Epithelial cell of esophagus (primary cell): ENCODE data around the gene ZBTB39.

Experiments used
- DNase-seq: peaks from one replicate; pipeline ENCODE4 v3.0.0; 2010; ENCODE audit warnings: low read depth
- H3K4me3 ChIP-seq: 2 replicates; pipeline ENCODE4 v1.5.1; 2011; ENCODE audit warnings: mild to moderate bottlenecking, low read length, control low read depth
- CTCF ChIP-seq: IDR thresholded peaks from 2 replicates; pipeline ENCODE4 v1.5.1; 2011; ENCODE audit warnings: low read depth, mild to moderate bottlenecking, low read length, control low read depth, inconsistent platforms; ENCODE audit not compliant: insufficient read depth; ENCODE audit errors: missing control alignments

ZBTB39 gene

GRCh38 chr12:56993346-56993745, 13.0 kb downstream of the ZBTB39 start:
- DNase-seq: no peak
- no peak overlapping the region for H3K4me3 ChIP-seq
- TF ChIP-seq CTCF: no peak

GRCh38 chr12:56991319-56992246, 14.8 kb downstream of the ZBTB39 start:
- no peak overlapping the region for H3K4me3 ChIP-seq
- no peak for TF ChIP-seq CTCF
- no peak for DNase-seq

- DNase-seq: no peak
- no peak for TF ChIP-seq CTCF
- H3K4me3 ChIP-seq: no peak overlapping the region
Observed at GRCh38 chr12:56990648-56991318, 15.6 kb downstream of the ZBTB39 start.

GRCh38 chr12:56989861-56990610, 16.3 kb downstream of the ZBTB39 start:
- no peak for DNase-seq
- H3K4me3 ChIP-seq: no peak overlapping the region
- TF ChIP-seq CTCF: no peak

- no peak for DNase-seq
Observed at GRCh38 chr12:56988207-56988739, 18.1 kb downstream of the ZBTB39 start.

More at GRCh38 chr12:56988207-56988739, 18.1 kb downstream of the ZBTB39 start:
- TF ChIP-seq CTCF: no peak
- H3K4me3 ChIP-seq: no peak overlapping the region
